Liver (tissue), 9 donors: ENCODE measurements around the gene KDM3B. TPM values are rescaled to one million over a fixed set of nuclear protein-coding genes. Genes with fewer than 3 reads are reported as not detected.
A peak's percentile ranks its signal among the peaks of the same experiment; 100 is the strongest.

ENCODE experiments used
- DNase-seq: peaks from one replicate; pipeline ENCODE4 v3.0.0-alpha.2; 2017; ENCODE audit warnings: low spot score
- H3K27ac ChIP-seq, 2 donors: one replicate each; pipeline ENCODE4 v1.7.0; 2013; ENCODE audit warnings: inconsistent platforms in 2 of 2, low read length in 2 of 2, control low read depth in 1 of 2, low read depth in 1 of 2, mild to moderate bottlenecking in 1 of 2
- H3K27me3 ChIP-seq, 4 donors: one replicate each; pipeline versions ENCODE4 v1.6.1 to v1.7.0; 2013; ENCODE audit warnings: low read length in 3 of 4, inconsistent platforms in 1 of 4, mild to moderate bottlenecking in 1 of 4, moderate library complexity in 1 of 4; ENCODE audit not compliant: control insufficient read depth in 4 of 4, insufficient read depth in 4 of 4
- H3K36me3 ChIP-seq, 4 donors: one replicate each; pipeline versions ENCODE4 v1.6.1 to v1.7.0; 2013; ENCODE audit warnings: low read length in 3 of 4, mild to moderate bottlenecking in 3 of 4, low read depth in 1 of 4, moderate library complexity in 1 of 4; ENCODE audit not compliant: control insufficient read depth in 4 of 4, insufficient read depth in 3 of 4
- H3K4me1 ChIP-seq, 4 donors: one replicate each; pipeline versions ENCODE4 v1.6.1 to v1.7.0; 2013; ENCODE audit warnings: low read length in 3 of 4, mild to moderate bottlenecking in 3 of 4, moderate library complexity in 1 of 4; ENCODE audit not compliant: control insufficient read depth in 4 of 4, insufficient read depth in 4 of 4
- H3K4me3 ChIP-seq, 3 donors: one replicate each; pipeline versions ENCODE4 v1.6.1 to v1.7.0; 2013; ENCODE audit warnings: low read length in 3 of 3, control low read depth in 1 of 3, low read depth in 1 of 3, mild to moderate bottlenecking in 1 of 3
- H3K9ac ChIP-seq, 2 donors: one replicate each; pipeline ENCODE4 v1.7.0; 2013; ENCODE audit warnings: low read length in 2 of 2, mild to moderate bottlenecking in 2 of 2, moderate library complexity in 2 of 2, control low read depth in 1 of 2, low read depth in 1 of 2
- H3K9me3 ChIP-seq, 4 donors: one replicate each; pipeline versions ENCODE4 v1.6.1 to v1.7.0; 2013; ENCODE audit warnings: low read length in 3 of 4; ENCODE audit not compliant: control insufficient read depth in 4 of 4
- EGR1 ChIP-seq, 2 donors: IDR thresholded peaks; 2 replicates each; pipeline ENCODE4 v1.6.1; 2016 to 2018; ENCODE audit warnings: antibody characterized with exemption in 2 of 2, low read depth in 2 of 2
- FOXA1 ChIP-seq: IDR thresholded peaks from 2 replicates; pipeline ENCODE4 v1.6.1; 2016; ENCODE audit warnings: antibody characterized with exemption
- GABPA ChIP-seq, 2 donors: IDR thresholded peaks in 1 of 2; conservative IDR thresholded peaks in 1 of 2; 2 replicates each; pipeline ENCODE4 v1.6.1; 2016; ENCODE audit warnings: antibody characterized with exemption in 2 of 2, mild to moderate bottlenecking in 1 of 2, moderate library complexity in 1 of 2
- HNF4G ChIP-seq: IDR thresholded peaks from 2 replicates; pipeline ENCODE4 v1.6.1; 2016; ENCODE audit warnings: antibody characterized with exemption
- JUND ChIP-seq, 2 donors: IDR thresholded peaks; 2 replicates each; pipeline ENCODE4 v1.6.1; 2016; ENCODE audit warnings: antibody characterized with exemption in 2 of 2
- RXRA ChIP-seq, 2 donors: IDR thresholded peaks; 2 replicates each; pipeline ENCODE4 v1.6.1; 2017 to 2018; ENCODE audit warnings: antibody characterized with exemption in 2 of 2, mild to moderate bottlenecking in 1 of 2
- SP1 ChIP-seq: IDR thresholded peaks from 2 replicates; pipeline ENCODE4 v1.6.1; 2018; ENCODE audit warnings: antibody characterized with exemption, mild to moderate bottlenecking
- TAF1 ChIP-seq: conservative IDR thresholded peaks from 2 replicates; pipeline ENCODE4 v1.6.1; 2016; ENCODE audit warnings: antibody characterized with exemption, mild to moderate bottlenecking
- YY1 ChIP-seq: IDR thresholded peaks from 2 replicates; pipeline ENCODE4 v1.6.1; 2016; ENCODE audit warnings: antibody characterized with exemption, mild to moderate bottlenecking
- WGBS: extraction: QIAGEN DNeasy Blood & Tissue Kit; methylation state at CpG from one replicate; pipeline ENCODE4 v1.1.7; 2013; 5-methylcytosine and 5-hydroxymethylcytosine counted together
- polyA plus RNA-seq, 2 donors: library from polyadenylated mRNA; stranded (reverse) in 1 of 2; unstranded in 1 of 2; fragments of 200-250 nt in 1 of 2; fragments of >200 nt in 1 of 2; fragmentation: Nextera tagmentation in 1 of 2; extraction: Ambion mirVana in 1 of 2; gene quantifications; one replicate each; pipeline versions ENCODE4 v1.2.1 to v1.2.3, GENCODE V29; 2013 to 2015
- total RNA-seq, 2 donors: library from RNA; depleted of rRNA; stranded (reverse); fragments of >200 nt; gene quantifications; one replicate each; pipeline ENCODE4 v1.2.3, GENCODE V29; 2014
- TF ChIP-seq, protein P1 (sequence below): IDR thresholded peaks from 2 replicates; pipeline ENCODE4 v1.6.1; 2016; ENCODE audit warnings: antibody characterized with exemption, mild to moderate bottlenecking
- TF ChIP-seq, protein P2 (sequence below): IDR thresholded peaks from 2 replicates; pipeline ENCODE4 v1.6.1; 2016; ENCODE audit warnings: antibody characterized with exemption
- TF ChIP-seq, protein P3 (sequence below): fragments of 150-350 bp; IDR thresholded peaks from 2 replicates; pipeline ENCODE4 v1.5.1; 2017; ENCODE audit warnings: improper control_type of control experiment, low read depth, low read length; ENCODE audit not compliant: missing input control
- TF ChIP-seq, protein P4 (sequence below): IDR thresholded peaks from 2 replicates; pipeline ENCODE4 v1.6.1; 2016; ENCODE audit warnings: antibody characterized with exemption
- TF ChIP-seq, protein P5 (sequence below): IDR thresholded peaks from 2 replicates; pipeline ENCODE4 v1.6.1; 2016; ENCODE audit warnings: antibody characterized with exemption
- donor health status: healthy.
- donor health status: healthy.
- donor health status: healthy.
- donor health status: healthy.
- donor health status: healthy.

KDM3B gene
- total and polyA plus RNA-seq, 4 donors, result 6.8 to 39.6 (median 18.8) TPM

DNA sequence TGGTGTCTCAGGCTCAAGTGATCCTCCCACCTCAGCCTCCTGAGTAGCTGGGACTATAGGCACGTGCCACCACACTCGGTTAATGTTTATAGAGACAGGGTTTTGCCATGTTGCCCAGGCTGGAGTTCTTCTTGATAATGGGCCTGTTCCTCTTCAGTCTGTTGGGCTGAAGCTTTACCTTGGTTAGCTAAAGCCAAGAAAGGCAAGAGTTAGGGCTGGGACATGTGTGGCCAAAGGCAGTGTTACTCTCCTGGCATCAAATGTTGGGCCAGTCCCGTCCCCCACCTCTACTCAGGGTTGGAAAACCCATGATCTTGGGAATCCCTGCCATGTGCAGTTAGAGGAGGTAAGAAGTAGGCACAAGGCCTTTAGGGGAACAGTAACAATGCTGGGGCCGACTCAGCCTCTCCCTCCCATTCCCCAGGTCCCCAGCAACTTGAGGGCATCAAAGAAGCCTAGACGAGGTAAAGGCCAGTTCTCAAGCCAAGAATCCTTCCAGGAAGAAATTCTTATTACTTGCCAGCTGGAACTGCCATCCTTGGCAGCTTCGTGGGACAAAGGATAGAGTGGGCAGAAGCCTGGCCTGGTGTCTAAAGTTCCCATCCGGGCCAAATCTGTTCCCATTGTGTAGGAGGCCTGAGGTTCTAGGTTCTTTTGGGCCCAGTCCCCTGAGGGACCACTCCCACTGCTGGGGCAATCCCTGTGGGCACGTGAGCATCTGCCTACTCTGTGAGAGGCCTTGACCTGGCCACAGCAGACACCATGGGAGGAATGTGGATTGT is 117.2 kb downstream of the KDM3B start (continued):
- TF ChIP-seq, protein P1, sequence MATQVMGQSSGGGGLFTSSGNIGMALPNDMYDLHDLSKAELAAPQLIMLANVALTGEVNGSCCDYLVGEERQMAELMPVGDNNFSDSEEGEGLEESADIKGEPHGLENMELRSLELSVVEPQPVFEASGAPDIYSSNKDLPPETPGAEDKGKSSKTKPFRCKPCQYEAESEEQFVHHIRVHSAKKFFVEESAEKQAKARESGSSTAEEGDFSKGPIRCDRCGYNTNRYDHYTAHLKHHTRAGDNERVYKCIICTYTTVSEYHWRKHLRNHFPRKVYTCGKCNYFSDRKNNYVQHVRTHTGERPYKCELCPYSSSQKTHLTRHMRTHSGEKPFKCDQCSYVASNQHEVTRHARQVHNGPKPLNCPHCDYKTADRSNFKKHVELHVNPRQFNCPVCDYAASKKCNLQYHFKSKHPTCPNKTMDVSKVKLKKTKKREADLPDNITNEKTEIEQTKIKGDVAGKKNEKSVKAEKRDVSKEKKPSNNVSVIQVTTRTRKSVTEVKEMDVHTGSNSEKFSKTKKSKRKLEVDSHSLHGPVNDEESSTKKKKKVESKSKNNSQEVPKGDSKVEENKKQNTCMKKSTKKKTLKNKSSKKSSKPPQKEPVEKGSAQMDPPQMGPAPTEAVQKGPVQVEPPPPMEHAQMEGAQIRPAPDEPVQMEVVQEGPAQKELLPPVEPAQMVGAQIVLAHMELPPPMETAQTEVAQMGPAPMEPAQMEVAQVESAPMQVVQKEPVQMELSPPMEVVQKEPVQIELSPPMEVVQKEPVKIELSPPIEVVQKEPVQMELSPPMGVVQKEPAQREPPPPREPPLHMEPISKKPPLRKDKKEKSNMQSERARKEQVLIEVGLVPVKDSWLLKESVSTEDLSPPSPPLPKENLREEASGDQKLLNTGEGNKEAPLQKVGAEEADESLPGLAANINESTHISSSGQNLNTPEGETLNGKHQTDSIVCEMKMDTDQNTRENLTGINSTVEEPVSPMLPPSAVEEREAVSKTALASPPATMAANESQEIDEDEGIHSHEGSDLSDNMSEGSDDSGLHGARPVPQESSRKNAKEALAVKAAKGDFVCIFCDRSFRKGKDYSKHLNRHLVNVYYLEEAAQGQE, result no peak

DNA sequence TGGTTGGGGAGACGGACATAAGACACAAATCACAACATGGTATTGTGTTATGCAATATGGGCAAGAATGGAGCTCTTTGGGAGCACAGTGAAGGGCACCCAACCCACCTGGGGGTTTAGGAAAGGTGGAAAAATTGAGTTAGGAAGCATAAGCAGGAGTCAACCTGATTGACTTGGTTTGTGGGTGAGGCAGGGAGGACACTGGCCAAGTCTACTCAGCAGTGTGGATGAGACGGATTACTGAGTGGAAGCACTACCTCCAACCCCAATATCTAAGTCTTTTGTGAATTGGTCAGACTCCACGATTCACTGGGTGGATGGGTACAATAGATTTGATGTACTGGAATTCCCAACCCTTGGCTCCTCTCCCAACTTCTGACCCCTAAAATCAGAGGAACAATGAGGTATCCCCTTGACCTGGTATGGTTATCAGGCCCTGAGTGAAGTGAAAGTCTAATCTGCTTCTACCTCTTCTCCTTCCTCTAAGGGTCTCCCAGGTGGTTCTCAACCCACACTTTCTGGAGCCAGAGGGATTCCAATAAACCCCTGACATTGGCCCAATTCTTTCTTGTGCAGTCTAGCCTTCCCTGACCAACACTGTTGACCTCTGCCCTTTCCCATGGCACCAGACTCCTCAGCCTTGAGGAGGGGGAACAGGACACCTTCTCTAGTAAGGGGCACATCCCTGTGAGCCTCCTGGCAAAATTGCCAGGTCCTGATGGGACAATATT is 118.0 kb downstream of the KDM3B start:
- WGBS, result 76% methylated on average over 3 of the region's 3 CpGs
- Histone ChIP-seq H3K9me3 (no peaks in the 10 kb centered on the region), H3K9ac (no peak overlapping the region), H3K4me3 (no peak overlapping the region), H3K4me1 (peaks cover 0 to 21% (median 9%) of the 10 kb centered on the region in 4 donors), H3K27me3 (no peaks in the 10 kb centered on the region), H3K36me3 (peaks cover 2 to 14% (median 13%) of the 10 kb centered on the region in 4 donors), H3K27ac (no peak overlapping the region)
- no peak for DNase-seq
- TF ChIP-seq, protein P2, sequence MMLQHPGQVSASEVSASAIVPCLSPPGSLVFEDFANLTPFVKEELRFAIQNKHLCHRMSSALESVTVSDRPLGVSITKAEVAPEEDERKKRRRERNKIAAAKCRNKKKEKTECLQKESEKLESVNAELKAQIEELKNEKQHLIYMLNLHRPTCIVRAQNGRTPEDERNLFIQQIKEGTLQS, result peak; percentile 43
- TF ChIP-seq RXRA (IDR thresholded peaks at IDR 0.05) (peak in 1 of 2 donors; percentile 42), TAF1 (peak; percentile 16), JUND (IDR thresholded peaks at IDR 0.05) (peak in 1 of 2 donors; percentile 87), SP1 (peak; percentile 5)
- TF ChIP-seq, protein P1, result no peak

DNA sequence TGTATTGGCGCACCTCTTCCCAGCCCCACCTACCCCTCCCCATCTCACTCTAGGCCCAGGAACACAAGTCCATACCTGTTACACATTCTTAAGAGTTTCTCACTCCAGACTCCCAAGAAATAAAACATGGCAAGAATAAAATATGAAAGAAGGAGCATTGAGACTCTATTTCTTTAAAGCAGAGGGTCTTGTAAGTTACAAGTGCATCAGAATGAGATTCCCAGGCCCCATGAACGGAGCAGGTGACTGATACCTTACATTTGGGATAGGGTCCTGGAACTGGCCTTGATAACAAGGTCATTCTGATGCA is 118.5 kb downstream of the KDM3B start:
- DNase-seq, result no peak
- no peak overlapping the region for H3K9ac ChIP-seq
- TF ChIP-seq SP1 (no peak), RXRA (IDR thresholded peaks at IDR 0.05) (no peak), GABPA (IDR thresholded peaks at IDR 0.05 in 1 of 2, conservative IDR thresholded peaks at IDR 0.05 in 1 of 2) (no peak), FOXA1 (no peak), HNF4G (no peak), EGR1 (IDR thresholded peaks at IDR 0.05; ENCODE audit: low read depth in 2 of 2) (no peak), YY1 (no peak)
- TF ChIP-seq, protein P3, sequence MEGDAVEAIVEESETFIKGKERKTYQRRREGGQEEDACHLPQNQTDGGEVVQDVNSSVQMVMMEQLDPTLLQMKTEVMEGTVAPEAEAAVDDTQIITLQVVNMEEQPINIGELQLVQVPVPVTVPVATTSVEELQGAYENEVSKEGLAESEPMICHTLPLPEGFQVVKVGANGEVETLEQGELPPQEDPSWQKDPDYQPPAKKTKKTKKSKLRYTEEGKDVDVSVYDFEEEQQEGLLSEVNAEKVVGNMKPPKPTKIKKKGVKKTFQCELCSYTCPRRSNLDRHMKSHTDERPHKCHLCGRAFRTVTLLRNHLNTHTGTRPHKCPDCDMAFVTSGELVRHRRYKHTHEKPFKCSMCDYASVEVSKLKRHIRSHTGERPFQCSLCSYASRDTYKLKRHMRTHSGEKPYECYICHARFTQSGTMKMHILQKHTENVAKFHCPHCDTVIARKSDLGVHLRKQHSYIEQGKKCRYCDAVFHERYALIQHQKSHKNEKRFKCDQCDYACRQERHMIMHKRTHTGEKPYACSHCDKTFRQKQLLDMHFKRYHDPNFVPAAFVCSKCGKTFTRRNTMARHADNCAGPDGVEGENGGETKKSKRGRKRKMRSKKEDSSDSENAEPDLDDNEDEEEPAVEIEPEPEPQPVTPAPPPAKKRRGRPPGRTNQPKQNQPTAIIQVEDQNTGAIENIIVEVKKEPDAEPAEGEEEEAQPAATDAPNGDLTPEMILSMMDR, result no peak
- TF ChIP-seq, protein P4, sequence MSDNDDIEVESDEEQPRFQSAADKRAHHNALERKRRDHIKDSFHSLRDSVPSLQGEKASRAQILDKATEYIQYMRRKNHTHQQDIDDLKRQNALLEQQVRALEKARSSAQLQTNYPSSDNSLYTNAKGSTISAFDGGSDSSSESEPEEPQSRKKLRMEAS, result no peak
- TF ChIP-seq, protein P5, sequence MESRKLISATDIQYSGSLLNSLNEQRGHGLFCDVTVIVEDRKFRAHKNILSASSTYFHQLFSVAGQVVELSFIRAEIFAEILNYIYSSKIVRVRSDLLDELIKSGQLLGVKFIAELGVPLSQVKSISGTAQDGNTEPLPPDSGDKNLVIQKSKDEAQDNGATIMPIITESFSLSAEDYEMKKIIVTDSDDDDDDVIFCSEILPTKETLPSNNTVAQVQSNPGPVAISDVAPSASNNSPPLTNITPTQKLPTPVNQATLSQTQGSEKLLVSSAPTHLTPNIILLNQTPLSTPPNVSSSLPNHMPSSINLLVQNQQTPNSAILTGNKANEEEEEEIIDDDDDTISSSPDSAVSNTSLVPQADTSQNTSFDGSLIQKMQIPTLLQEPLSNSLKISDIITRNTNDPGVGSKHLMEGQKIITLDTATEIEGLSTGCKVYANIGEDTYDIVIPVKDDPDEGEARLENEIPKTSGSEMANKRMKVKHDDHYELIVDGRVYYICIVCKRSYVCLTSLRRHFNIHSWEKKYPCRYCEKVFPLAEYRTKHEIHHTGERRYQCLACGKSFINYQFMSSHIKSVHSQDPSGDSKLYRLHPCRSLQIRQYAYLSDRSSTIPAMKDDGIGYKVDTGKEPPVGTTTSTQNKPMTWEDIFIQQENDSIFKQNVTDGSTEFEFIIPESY, result no peak
- H3K4me3 ChIP-seq, result no peak overlapping the region
- no peaks in the 10 kb centered on the region for H3K9me3 ChIP-seq
- H3K27ac ChIP-seq, result no peak overlapping the region
- H3K4me1 ChIP-seq, result peaks cover 0 to 21% (median 9%) of the 10 kb centered on the region in 4 donors
- 91% methylated on average over 2 of the region's 2 CpGs for WGBS
- peaks cover 2 to 14% (median 13%) of the 10 kb centered on the region in 4 donors for H3K36me3 ChIP-seq
- no peaks in the 10 kb centered on the region for H3K27me3 ChIP-seq
